GM19455 (cell line): ENCODE measurements around the gene TRIP10.
"Not testable (repeated sequence)": the region's sequence is repeated elsewhere in the genome, so short reads cannot be mapped to it uniquely, and the experiment has no call there.

Experiments used
- ATAC-seq: cut with Tn5 transposase; IDR thresholded peaks from one replicate; pipeline ENCODE4 v1.9.1; 2021; ENCODE audit not compliant: unreplicated experiment

TRIP10 gene

GRCh38 chr19:6793973-6794372 is 54.5 kb downstream of the TRIP10 start:
- ATAC-seq = no peak

- no peak for ATAC-seq
These were observed 55.4 kb downstream of the TRIP10 start for GRCh38 chr19:6794686-6795431.

- no peak for ATAC-seq
These were observed 56.8 kb downstream of the TRIP10 start for GRCh38 chr19:6796278-6796677.

GRCh38 chr19:6797646-6798045 is 58.2 kb downstream of the TRIP10 start:
- ATAC-seq = no peak

- not testable (repeated sequence) for ATAC-seq
These were observed 60.8 kb downstream of the TRIP10 start for GRCh38 chr19:6800160-6800790.

GRCh38 chr19:6800991-6801484 is 61.6 kb downstream of the TRIP10 start:
- ATAC-seq = no peak
